Measurements from ENCODE around the gene ELK4. TPM values are rescaled to one million over a fixed set of nuclear protein-coding genes. Genes with fewer than 3 reads are reported as not detected.

The ELK4 gene
- polyA plus RNA-seq, 1 donor (not counting 4 experiments of a cell fraction or from before 2014, with no cell fraction given): 8.6 TPM

DNA sequence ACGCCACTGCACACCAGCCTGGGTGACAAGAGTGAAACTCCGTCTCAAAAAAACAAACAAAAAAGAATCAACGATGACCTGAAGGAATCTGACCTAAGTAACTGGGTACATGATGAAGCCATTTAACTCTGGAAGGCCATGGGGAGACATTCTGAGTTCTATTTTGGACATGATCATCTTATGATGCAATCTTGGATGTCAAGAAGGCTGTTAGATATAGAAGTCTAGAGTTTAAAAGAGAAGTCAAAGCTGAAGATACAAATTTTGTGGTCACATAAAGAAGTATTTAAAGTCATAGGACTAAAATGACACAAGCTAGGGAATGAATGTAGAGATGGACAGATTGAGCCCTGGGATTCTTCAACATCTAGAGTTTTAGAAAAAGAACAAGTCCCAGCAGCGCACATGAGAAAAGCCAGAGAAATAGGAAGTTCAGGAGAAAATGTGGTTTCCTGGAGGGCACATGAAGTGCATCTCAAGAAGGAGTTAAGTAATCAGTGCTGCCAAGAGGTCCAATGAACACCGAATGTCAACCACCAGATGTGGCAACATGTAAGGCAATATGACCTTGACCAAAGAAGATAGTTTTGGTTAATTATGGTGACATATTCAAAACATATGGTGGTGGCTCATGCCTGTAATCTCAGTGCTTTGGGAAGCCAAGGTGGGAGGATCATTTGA, 26.8 kb downstream of the ELK4 start:
- no peak for FAIRE-seq
- no peaks in the 10 kb centered on the region for H3K9me1 ChIP-seq (ENCODE audit: control insufficient read depth, extremely low read depth, insufficient read depth, low read length)
- H4K20me1 ChIP-seq (ENCODE audit: control insufficient read depth, extremely low read depth, insufficient read depth, low read length): no peaks in the 10 kb centered on the region
- no peak overlapping the region for H3K27ac ChIP-seq (ENCODE audit: control insufficient read depth, insufficient read depth, low read length)
- H3K79me2 ChIP-seq (ENCODE audit: control insufficient read depth, insufficient read depth, low read length): no peaks in the 10 kb centered on the region
- H3K36me3 ChIP-seq (ENCODE audit: control insufficient read depth in 2 of 2, extremely low read depth in 1 of 2, insufficient read depth in 2 of 2, low read length in 2 of 2): no peaks in the 10 kb centered on the region
- no peak overlapping the region for H3K4me3 ChIP-seq (ENCODE audit: control insufficient read depth in 2 of 3, extremely low read depth in 1 of 3, insufficient read depth in 2 of 3, low read depth in 1 of 3, low read length in 3 of 3)
- H3K9me3 ChIP-seq (ENCODE audit: control insufficient read depth, low read depth, low read length): no peaks in the 10 kb centered on the region
- no peak overlapping the region for H3K4me2 ChIP-seq (ENCODE audit: control insufficient read depth, extremely low read depth, insufficient read depth, low read depth, low read length)
- dilution Hi-C loops (cut with MboI; ENCODE audit: extremely low pct_ligation_motif_present, low sequenced_read_pairs): no loop called here
- peaks cover 14% of the 10 kb centered on the region for H3K4me1 ChIP-seq (ENCODE audit: control insufficient read depth, extremely low read depth, insufficient read depth, low read length)
- TF ChIP-seq CTCF (optimal IDR thresholded peaks at IDR 0.05 in 1 of 3, IDR thresholded peaks at IDR 0.05 in 1 of 3, conservative IDR thresholded peaks at IDR 0.05 in 1 of 3; ENCODE audit: extremely low read depth in 1 of 3, insufficient read depth in 2 of 3, low read length in 3 of 3) (no peak), EZH2 (IDR thresholded peaks at IDR 0.05; ENCODE audit: low read length) (no peak)
- no peak overlapping the region for H2AFZ ChIP-seq (ENCODE audit: control insufficient read depth, low read length)
- H3K9ac ChIP-seq (ENCODE audit: control insufficient read depth, extremely low read depth, insufficient read depth, low read length): no peak overlapping the region
- H3K27me3 ChIP-seq (ENCODE audit: control insufficient read depth, extremely low read depth, insufficient read depth, low read length): no peaks in the 10 kb centered on the region
- no peak for DNase-seq (ENCODE audit: low read depth, low spot score)

- Histone ChIP-seq H3K79me2 (ENCODE audit: control insufficient read depth, insufficient read depth, low read length) (no peaks in the 10 kb centered on the region), H3K4me1 (ENCODE audit: control insufficient read depth, extremely low read depth, insufficient read depth, low read length) (peaks cover 22% of the 10 kb centered on the region), H3K36me3 (ENCODE audit: control insufficient read depth in 2 of 2, extremely low read depth in 1 of 2, insufficient read depth in 2 of 2, low read length in 2 of 2) (no peaks in the 10 kb centered on the region), H3K9me3 (ENCODE audit: control insufficient read depth, low read depth, low read length) (no peaks in the 10 kb centered on the region), H4K20me1 (ENCODE audit: control insufficient read depth, extremely low read depth, insufficient read depth, low read length) (no peaks in the 10 kb centered on the region), H2AFZ (ENCODE audit: control insufficient read depth, low read length) (no peak overlapping the region), H3K27ac (ENCODE audit: control insufficient read depth, insufficient read depth, low read length) (no peak overlapping the region), H3K9me1 (ENCODE audit: control insufficient read depth, extremely low read depth, insufficient read depth, low read length) (no peaks in the 10 kb centered on the region), H3K9ac (ENCODE audit: control insufficient read depth, extremely low read depth, insufficient read depth, low read length) (no peak overlapping the region), H3K4me2 (ENCODE audit: control insufficient read depth, extremely low read depth, insufficient read depth, low read depth, low read length) (no peak overlapping the region), H3K27me3 (ENCODE audit: control insufficient read depth, extremely low read depth, insufficient read depth, low read length) (no peaks in the 10 kb centered on the region), H3K4me3 (ENCODE audit: control insufficient read depth in 2 of 3, extremely low read depth in 1 of 3, insufficient read depth in 2 of 3, low read depth in 1 of 3, low read length in 3 of 3) (no peak overlapping the region)
- dilution Hi-C loops (cut with MboI; ENCODE audit: extremely low pct_ligation_motif_present, low sequenced_read_pairs): no loop called here
- no peak for DNase-seq (ENCODE audit: low read depth, low spot score)
- FAIRE-seq: no peak
- TF ChIP-seq CTCF (optimal IDR thresholded peaks at IDR 0.05 in 1 of 3, IDR thresholded peaks at IDR 0.05 in 1 of 3, conservative IDR thresholded peaks at IDR 0.05 in 1 of 3; ENCODE audit: extremely low read depth in 1 of 3, insufficient read depth in 2 of 3, low read length in 3 of 3) (no peak), EZH2 (IDR thresholded peaks at IDR 0.05; ENCODE audit: low read length) (no peak)
These were observed 27.8 kb downstream of the ELK4 start for GRCh38 chr1:205604059-205604458.
